H54 (cell line): Measurements from ENCODE around the gene HMGN1.
"Not testable (repeated sequence)": the region's sequence is repeated elsewhere in the genome, so short reads cannot be mapped to it uniquely, and the experiment has no call there.

Source experiments
- DNase-seq: peaks from one replicate; pipeline ENCODE4 v3.0.0; 2011; ENCODE audit warnings: low spot score, mixed read lengths; ENCODE audit not compliant: insufficient read length
- FAIRE-seq: peaks from 3 replicates; lab custom pipeline; 2011; peaks lifted over from hg19 to GRCh38; lab: Jason Lieb, UNC
- POLR2A ChIP-seq: IDR thresholded peaks from 2 replicates; pipeline ENCODE4 v1.6.1; 2011; ENCODE audit warnings: low read depth, mild to moderate bottlenecking, low read length

Gene HMGN1, protein sequence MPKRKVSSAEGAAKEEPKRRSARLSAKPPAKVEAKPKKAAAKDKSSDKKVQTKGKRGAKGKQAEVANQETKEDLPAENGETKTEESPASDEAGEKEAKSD

DNA sequence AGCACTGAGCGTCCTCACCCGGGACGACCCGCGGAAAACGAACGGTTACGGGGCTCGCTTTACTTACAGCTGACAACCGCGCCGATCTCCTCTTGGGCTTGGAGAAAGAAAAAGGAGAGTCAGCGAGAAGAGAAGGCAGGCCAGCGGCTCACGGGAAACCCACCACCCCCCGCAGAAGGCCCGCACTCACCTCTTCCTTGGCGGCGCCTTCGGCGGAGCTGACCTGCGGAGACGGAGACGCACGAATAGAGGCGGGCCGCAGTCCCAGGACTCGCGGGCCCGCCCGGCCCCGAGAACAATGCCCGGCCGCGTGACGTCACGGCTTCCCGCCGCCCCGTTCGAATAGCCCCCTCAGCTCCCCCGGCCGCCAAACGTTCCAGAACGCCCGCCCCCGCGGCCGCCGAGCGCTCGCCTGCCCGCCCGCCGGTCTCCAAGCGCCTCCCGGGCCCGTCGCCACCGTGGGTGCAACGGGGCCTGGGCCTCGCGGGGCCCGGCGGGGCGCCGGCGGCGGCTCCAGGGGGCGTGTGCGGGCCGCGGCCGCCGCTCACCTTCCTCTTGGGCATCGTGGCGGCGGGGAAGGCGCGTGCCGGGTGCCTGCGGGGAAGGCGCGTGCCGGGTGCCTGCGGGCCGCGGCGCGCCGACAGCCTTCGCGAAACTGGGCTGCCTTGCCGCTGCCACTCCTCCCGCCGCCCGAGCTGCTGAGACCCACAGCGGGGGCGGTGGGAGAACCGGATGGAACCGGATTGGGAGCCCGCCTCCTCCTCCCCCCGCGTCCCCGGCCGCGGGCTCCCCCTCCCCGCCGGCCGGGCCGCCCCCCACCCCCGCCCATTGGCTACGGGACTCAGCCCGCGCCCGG lies at the start of gene HMGN1:
Gene HMGN1 (minus strand): TSS at position 734 of the 856 bp plus-strand sequence. CDS start 171 bp downstream, at position 563.
- TF ChIP-seq POLR2A = peak; percentile 92
- DNase-seq = peak; percentile 74
- FAIRE-seq = no peak

DNA sequence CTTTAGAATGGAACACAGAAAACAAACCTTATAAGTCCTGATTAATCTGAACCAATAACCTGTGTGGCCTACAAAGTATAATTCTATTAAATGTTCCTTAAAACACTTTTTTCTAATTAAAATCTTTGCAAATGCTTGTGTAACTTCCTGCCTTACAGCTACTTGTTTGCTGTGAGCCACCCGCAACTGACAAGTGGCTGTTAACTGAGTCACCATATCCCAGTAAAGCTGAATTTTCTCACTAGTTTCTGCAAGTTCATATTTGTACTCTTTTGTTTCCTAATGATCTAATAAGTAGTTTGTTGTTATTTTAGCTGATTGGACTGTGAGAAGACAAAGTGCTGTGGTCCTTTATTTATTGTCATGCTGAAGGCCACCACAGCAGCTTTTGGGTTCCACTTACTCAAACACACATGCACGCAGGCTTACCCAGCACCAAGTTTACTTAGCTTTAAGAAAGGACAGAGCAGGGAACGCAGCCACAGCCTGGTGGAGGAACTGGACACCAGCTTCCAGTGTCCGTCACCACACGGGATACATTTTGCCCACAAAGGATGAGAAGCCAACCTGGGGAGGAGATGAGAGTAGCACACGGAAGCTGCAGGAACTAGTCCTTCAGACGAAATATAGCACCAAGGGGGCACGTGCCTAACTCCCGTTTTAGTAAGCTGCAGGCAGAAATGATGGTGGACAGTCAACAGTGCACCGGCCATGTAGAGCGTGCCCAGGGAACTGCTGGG lies 48.9 kb upstream of the HMGN1 start:
- TF ChIP-seq POLR2A = no peak
- no peak for DNase-seq
- no peak for FAIRE-seq

DNA sequence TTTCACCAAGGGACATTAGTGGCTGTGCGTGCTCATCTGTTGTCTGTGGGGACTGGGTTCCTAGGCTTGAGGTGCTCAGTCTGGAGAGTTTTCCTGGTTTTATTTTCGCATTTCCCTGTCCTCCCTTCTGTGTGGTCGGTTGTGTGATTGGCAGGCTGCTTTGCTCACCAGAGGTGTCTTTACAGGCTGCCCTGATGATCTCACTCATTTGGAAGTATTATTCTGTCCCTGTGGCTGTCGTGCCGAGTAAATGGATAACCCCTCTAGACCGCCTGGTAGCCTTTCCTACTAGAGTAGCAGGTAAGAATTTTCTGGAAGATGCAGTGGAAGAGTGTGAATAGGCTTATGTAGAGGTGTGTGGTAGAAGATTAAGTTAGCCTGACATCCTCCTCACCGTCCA lies 44.1 kb upstream of the HMGN1 start:
- no peak for TF ChIP-seq POLR2A
- DNase-seq (no peak), FAIRE-seq (no peak)

DNA sequence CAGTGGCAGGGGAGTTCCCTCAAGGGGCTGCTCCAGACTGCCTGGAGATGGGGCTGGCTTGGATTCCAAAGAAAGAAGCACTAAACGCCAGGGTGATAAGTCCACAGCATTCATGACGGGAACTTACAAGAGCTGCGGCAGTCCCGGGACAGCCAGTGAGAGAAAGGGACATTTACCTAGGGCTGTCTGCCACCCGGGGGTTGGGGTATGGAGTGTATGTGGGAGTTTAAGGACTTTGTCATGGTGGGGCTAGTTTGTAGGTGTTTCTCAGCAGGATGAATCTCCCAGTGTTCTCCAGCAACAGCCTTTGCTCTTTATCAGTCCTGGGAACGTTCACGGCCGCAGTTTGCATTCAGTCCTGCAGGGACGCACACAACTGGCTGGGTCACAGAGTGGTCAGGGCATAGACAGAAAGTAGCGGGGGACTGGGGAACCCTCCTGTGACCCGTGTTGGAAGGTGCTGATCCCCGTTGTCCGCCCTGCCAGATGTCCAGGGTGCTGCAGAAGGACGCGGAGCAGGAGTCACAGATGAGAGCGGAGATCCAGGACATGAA lies 41.4 kb upstream of the HMGN1 start:
- FAIRE-seq = no peak
- no peak for DNase-seq
- no peak for TF ChIP-seq POLR2A

DNA sequence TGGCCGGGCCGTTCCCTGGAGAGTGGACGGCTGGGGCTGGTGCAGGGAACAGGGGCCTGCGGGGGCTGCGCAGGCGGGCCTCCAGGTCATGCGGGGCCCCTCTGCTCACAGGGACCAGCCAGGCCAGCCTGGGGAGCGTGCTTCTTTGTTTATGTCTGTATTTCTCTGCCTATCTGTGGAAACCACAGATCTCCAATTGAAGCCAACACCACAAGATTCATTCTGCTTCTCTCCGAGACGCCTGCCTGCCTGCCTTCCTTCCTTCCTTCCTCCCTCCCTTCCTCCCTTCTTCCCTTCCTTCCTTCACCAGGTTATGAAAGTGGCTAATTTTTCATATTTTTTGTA lies 39.9 kb upstream of the HMGN1 start:
- no peak for FAIRE-seq
- no peak for TF ChIP-seq POLR2A

DNA sequence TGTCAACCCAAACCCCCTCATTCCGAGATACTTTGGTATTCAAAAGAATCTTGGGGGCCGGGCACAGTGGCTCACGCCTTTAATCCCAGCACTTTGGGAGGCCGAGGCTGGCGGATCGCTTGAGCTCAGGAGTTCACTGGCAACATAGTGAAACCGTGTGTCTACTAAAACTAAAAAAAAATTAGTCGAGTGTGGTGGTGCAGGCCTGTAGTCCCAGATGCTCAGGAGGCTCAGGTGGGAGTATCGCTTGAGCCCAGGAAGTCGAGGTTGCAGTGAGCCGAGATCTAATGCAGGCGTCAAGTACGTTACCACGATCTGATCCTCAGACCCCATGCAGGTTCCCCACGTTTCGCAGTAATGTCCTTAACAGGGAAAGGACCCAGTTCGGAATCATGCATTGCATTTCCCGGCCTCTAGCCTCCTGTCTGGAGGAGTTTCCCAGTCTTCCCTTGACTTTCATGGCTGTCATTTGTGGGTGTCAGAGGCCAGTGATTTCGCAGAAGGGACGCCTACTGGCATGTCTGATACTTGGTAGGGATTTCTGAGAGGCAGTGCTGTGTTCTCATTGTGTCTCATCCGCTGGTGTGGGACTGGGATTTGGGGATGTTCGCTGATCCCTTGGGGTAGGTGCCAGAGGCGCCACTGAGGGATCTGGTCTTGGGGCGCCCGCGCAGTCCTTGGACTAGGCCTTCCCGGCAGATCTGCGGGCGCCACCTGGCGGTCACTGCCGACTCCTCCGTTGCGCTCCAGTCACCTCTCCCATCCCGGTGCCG lies 39.3 kb upstream of the HMGN1 start:
- TF ChIP-seq POLR2A = peak; percentile 24; the same call in 1 of the 2 replicates
- FAIRE-seq (no peak), DNase-seq (peak; percentile 95)

More for the DNA sequence above, 39.9 kb upstream of the HMGN1 start:
- no peak for DNase-seq

DNA sequence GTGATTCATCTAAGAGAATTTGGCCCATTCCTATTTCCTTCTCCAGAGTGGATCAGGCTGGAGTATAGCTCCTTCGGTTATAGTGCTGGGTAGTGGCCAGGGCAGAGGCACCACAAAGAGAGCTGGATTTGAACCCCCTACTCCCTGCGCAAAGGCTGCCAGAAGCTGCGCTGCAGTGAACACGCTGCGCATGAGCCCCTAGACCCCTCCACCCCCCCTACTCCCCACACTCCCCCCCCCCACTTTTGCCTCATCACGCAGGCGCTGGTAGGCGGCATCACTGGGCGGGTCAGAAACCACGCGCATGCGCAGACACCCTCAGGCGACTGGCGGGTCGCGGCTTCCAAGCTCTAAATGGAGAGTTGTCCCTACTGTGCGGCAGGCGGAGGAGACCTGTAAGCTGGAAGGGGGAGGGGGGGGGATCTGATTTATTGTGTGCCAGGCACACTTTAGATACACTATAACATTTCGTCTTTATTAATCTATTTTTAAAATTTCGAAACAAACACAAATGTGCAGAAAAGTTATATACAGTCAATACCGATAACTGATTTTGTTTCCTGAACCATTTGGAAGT lies 38.7 kb upstream of the HMGN1 start:
- DNase-seq (peak; percentile 87), FAIRE-seq (no peak)
- TF ChIP-seq POLR2A = peak; percentile 52; the same call in 1 of the 2 replicates

DNA sequence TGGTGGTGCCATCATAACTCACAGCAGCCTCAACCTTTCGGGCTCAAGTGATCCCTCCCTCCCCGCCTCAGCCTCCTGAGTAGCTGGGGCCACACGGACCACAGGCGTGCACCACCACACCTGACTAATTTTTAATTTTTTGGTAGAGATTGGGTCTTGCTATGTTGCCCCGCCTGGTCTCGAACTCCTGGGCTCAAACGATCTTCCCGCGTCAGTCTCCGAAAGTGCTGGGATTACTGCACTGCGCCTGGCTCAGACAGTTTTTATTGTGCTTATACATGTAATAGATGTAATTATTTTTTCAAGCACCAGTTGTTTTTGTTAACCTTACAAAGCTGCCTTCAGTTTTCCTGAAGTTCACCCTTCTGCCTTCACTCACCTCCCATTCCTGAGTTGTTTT lies 38.0 kb upstream of the HMGN1 start:
- DNase-seq (no peak), FAIRE-seq (no peak)
- TF ChIP-seq POLR2A = no peak

DNA sequence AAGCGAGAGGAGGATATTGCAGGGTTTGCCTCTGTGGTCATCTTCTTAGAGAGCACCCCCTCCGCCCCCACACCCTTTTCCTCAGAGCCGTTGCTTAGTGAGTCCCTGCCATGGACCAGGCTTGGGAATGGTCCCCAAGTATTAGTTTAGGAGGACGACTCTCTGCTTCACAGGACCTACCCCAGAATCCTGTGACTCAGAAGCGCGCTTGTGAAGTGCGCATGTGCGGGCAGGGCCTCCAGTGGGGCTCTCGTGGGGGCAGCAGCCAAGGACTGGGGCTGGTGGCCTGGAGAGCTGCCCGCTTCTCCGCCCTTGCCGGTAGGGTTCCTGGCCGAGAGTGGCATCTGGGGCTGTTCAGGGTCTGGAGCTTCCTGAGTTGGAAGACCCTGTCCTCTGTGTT lies 37.3 kb upstream of the HMGN1 start:
- no peak for TF ChIP-seq POLR2A
- DNase-seq = no peak

DNA sequence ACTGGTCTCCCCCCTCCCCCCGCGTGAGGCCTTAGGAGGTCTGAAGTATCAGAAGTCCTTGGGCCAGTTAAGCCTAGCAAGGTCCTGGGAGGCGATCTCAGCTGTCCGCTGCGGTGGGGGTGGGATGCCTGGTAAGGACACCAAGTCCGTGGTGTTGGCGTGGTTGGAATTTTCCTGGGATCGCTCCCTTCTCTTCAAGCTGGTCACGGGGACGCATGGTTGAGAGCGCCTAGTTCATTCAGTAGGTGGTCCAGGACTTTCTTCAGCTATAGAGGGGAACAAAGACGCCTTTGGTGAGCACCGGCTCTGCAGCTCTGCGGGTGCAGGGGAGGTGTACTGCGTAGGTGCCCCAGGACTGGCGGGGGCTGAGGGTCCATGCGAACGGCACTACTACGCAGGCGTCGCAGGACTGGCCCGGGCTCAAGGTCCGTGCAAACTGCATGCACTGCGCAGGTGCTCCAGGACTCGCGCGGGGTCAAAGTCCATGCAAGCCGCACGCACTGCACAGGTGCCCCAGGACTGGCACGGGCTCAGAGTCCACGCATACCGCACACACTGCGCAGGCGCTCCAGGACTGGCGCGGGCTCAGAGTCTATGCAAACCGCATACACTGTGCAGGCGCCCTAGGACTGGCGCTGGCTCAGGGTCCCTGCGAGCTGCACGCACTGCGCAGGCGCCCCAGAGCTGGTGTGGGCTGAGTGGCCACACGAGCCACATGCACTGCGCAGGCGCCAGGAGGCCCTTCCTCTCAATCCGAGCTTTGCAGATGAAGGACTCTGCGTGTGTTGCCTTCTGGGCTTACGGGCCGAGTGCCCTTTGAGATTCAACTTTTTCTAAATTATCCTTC lies 36.6 kb upstream of the HMGN1 start:
- DNase-seq = no peak
- TF ChIP-seq POLR2A = no peak
- FAIRE-seq = no peak

More for the DNA sequence above, 37.3 kb upstream of the HMGN1 start:
- no peak for FAIRE-seq

DNA sequence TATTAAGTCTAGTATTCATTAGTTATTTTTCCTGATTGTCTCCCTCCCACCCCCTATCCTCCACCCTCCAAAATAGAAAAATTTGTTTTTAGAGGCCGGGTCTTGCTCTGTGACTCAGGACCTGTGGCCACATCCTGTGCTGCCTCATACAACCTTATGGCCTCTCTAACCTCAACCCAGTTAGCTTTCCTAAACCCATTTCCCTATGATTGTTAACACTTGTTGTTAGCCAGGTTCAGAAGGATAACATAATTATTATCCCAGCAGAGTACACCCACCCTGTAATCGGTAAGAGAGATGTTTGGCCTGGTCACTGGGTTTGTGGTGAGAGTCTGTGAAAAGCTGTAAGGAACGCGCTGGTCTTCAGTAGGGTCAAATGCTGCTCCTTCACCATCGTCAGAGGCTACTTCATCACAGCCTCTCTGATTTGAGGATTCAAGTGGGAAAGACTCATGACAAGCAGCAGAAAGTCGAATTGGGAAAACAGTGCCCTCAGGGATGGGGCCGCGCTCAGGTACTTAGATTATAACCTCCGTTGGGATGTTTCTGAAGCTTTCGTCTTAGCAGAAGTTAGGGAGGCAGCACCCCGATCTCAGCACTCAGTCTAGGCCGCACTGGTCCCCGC lies 35.9 kb upstream of the HMGN1 start:
- no peak for TF ChIP-seq POLR2A
- DNase-seq (peak; percentile 31), FAIRE-seq (no peak)

DNA sequence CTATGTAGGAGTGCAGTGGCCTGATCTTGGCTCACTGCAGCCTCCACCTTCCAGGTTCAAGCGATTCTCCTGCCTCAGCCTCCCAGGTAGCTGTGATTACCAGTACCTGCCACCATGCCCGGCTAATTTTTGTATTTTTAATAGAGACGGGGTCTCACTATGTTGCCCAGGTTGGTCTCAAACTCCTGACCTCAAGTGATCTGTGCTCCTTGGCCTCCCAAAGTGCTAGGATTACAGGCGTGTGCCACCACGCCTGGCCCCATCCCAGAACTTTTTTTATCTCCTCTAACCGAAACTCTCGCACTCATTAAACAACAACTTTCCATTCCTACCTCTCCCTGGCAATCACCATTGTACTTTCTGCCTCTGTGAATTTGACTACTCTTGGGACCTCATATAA lies 33.2 kb upstream of the HMGN1 start:
- not testable (repeated sequence) for FAIRE-seq, DNase-seq
